Raji (cell line): Measurements from ENCODE around the gene GJB6.

Experiments used
- POLR2A ChIP-seq: IDR thresholded peaks from 2 replicates; pipeline ENCODE4 v1.6.1; 2011; ENCODE audit warnings: low read depth, low read length, control low read depth; ENCODE audit not compliant: insufficient read depth

The GJB6 gene

DNA sequence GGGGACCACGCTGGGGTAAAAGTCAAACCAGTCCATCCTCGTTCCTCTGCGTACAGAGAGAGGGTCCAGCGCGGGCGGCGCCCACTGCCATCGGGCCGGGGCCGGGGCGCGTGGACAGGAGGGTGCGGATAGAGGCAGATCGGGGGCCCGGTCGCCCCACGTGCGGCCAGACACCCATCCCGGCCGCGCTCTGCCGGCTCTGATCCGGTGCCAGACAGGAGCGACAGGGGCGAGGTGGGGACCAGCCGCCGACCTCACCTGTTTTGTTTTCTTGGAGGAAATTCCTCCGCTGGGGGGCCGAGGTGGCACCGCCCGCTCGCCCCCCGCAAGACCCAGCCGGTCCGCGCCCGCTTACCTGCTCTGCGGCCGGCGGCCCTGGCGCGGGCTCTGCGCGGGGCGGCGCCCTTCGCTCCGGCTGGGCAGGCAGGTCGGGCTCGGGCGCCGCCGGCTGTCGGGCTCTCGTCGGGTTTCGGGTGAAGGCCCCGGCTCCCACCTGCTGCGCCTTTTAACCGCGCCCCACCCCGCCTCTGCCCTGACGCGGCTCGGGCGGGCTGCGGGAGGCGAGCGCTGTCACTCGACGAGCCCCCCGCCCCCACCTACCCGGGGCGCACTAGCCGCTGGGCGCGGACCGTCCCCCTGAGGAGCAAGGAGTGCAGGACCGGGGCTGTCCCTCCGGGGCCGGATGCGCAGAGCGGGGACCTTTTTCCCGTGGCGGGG is at the start of gene GJB6:
Gene GJB6 (minus strand): TSS at position 481 of the 717 bp plus-strand sequence. CDS start 8,839 bp downstream, outside the sequence.
- no peak for TF ChIP-seq POLR2A

DNA sequence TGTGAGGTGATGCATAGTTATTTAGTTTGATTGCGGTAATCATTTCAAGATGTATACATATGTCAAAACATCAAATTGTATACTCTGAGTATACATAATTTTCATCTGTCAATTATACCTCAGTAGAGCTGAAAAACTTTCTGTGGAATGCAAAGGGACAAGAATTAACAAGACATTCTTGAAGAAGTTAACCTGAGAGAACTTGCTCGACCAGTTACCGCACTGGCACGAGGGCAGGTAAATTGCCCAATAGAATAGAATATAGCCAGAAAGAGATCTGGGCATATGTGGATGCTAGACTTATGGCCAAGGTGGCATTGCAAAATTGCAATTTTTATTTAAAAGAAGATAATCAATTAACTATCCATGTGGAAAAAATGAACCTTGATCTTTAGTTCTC is 42.3 kb upstream of the GJB6 start:
- no peak for TF ChIP-seq POLR2A

DNA sequence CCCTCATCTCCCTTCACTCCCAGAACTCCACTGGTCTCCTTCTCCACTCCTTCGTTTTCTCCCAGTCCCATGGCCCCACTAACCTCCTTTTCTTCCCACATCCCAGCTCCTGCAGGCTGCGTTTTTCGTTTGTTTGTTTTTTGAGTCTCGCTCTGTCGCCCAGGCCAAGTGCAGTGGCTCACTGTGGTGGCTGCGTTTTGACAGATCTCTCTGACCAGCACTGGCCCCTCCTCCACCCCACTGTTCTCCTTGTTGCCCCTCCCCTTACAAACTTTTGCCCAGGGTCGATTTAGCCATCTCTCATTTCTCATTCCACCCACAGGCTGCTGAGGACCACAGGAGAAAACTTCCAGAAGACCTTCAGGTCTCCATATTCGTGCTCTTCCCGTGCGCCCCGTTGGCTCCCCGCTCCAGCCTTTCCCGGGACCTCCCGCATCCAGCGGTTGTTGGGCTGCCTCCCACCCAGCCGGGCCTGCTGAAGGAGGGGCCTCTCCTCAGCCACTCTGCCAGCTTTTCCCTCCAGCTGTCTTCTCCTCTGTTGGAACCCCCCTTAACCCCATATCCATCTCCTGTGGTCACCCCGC is 40.6 kb upstream of the GJB6 start:
- no peak for TF ChIP-seq POLR2A

DNA sequence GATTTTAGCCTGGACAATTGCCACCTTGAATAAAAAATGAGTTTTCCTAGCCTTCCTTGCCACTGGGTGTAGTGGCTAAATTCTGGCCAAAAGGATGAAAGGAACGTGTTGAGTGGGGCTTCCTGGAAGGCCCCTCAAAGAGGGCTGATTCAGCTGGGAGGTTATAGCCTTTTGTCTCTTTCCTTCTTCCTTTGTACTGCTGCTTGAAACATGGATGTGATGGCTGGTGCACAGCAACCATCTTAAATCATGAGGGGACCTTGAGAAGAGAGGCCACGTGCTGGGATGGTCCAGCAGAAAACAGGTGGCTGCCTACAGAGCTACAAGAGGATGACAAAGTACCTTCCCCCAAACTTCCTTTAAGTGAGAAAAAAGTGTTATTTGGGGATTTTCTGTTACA is 40.0 kb upstream of the GJB6 start:
- no peak for TF ChIP-seq POLR2A

DNA sequence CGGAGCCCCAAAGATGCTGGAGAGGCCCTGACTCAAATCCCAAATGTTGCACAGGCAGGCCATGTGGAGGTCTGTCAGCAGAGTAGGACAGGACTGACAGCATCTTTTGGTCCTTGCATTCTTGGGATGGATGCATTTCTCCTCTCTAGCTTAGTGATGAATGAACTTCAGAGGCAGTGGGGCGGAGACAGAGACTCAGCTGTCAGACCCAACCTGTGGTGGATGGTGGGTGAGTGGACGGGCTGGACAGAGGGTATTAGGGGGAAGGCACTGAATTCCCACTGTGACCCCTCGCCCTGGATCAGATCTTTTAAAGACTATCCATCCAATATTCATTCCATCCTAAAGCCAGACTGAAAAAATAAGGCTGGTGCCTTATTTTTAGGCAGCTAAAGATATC is 39.3 kb upstream of the GJB6 start:
- TF ChIP-seq POLR2A = no peak

DNA sequence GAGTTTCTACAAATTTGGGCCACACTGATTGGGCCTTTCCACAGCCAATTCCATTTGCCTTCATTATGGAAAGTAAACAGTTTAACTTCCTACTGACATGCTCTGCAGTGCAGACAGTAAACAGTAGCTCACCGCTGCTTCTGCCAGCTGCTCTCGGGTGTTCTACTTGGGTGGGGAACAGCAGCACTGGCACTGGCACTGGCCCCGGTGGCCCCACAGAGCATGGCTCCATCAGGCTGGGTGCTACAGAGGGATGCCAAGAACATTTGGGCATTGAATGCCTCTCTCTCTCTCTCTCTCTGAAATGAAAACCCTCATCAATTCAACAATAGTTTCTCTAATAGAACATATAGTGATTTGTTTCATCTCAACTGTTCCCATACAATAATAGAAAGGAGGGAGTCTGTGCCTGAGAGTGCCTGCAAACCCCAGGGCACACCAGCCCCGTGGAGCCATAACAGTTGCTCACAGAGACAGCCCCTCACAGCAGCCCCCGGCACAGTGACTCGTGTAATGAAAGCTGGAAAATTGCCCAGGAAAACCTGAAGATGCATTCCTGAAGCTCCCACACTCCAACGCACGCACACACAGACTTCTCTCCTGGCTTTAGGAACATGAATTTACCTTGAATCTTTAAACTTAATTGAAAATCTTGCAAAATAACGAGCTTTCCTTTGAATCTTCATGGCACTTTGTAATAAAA is 38.2 kb upstream of the GJB6 start:
- TF ChIP-seq POLR2A = no peak

DNA sequence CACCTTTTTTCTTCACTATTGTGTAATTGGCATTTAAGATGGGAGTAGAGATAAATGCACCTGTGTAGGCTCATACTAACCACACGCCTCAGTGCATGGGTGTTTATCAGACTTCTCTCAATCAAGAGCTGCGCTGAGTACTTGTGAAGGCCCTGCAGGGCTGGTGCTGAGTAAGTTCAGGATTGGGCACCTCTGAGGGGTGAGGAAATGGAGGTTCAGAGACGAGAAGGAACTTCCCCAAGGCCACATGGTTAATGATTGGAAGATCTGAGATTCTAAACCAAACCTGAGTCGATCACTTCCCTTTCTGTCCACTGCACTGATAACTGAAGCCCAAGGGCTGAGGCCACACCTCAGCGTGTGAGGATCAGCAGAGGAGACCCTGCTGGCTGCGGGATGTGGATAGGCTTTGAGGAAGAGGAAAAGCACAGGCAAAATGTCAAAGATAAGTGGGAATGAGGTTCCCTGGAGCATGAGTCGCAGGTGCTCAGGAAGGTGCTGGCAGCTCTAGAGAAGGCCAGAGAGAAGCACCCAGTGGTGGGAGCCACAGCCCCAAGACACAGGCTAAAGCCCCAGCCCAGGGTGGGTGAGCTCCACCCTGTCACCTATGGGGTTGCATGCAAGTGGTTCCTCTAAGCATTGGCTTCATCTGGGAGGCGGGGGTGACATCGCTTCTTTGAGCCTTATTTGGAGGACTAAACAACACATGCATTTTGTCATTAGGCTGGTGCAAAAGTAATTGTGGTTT is 32.3 kb upstream of the GJB6 start:
- no peak for TF ChIP-seq POLR2A

DNA sequence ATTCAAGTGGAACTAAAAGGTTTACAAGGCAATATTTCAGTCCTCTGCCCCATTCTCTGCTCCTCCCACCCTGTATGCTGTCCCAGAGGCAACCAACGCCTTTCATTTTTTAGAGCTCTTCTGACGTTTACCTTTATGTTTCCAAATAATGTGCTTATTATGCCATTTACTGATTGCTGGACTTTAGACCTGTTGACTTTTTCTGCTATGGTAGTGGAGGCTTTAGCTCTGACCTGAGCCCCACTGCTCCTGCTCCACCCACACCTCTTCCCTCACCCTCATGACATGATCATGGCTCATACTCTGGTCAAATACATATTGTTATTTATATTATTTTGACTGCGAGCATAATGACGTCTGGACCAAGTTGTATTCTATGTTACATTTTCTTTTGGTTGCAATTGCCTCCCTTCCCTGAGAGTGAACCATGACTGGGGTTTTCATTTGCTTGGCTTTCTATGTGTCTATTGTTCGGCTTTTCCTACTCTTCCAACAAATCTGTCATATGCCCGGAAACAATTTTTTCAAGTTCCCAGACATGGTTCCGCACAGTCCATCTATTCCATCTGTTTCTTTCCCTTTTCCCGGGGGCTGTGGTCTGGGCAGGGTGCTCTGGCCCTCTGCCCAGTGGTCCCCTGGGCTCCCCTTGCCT is 31.4 kb upstream of the GJB6 start:
- no peak for TF ChIP-seq POLR2A

DNA sequence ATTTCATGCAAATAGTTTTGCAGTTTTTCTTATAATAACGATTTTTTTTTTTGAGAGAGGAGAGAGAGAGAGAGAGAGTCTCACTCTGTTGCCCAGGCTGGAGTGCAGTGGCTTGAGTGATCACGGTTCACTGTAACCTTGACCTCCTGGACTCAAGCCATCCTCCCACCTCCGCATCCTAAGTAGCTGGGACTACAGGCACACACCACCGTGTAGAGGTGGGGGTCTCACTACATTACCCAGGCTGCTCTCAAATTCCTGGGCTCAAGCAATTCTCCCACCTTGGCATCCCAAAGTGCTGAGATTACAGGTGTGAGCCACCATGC is 26.8 kb upstream of the GJB6 start:
- TF ChIP-seq POLR2A = no peak

DNA sequence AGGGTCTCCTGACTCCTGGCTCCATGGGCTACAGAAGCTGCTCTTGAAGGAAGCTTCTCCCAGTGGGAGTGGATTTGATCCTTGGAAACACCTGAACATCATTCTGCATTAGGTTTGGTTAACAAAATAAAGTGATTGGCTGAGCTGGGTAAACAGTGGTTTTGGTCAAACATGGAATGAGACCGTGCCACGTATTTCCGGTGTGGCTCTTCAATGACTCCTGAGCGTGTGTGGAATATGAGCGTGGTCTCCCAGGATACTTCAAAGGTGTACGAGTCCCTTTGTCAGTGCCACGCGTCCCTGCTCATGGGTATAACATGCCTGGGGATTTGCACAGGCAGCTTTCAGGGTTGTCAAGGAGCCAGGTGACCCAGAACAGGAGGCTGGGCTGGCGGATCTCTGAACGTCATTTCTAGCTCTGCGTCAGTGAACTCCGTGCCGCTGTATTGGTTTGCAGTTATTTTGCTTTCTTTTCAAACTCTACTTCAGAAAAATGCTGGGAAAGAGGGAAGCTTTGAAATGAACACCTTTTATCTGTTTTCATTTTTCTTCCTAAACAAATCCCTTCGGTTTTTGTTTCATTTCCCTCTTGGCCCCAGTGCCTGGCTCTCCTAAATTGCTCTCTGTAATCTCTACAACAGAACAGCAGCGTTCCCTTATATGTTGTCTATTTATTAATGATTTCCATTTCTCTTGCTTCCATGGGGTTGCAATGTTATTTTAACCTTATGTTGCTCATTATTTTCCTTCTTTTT is 26.3 kb upstream of the GJB6 start:
- TF ChIP-seq POLR2A = no peak

DNA sequence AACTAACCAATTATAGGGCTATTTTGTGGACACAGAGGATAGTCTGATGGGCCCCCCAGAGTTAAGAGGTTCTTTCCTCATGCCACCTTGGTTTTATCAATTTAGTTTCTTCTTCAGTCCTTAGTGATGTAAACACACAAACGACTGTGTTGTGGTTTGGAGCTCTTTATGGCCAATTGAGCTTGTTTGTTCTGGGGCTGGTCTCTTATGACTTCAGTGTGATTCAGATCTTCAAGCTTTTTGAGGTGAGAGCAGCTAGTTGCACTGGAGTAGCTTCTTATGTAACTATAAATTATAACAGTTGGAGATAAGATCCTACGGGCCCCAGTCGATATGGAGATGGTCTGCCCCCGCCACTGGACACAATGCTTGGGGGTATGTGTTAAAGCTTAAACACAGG is 22.0 kb upstream of the GJB6 start:
- TF ChIP-seq POLR2A = no peak

DNA sequence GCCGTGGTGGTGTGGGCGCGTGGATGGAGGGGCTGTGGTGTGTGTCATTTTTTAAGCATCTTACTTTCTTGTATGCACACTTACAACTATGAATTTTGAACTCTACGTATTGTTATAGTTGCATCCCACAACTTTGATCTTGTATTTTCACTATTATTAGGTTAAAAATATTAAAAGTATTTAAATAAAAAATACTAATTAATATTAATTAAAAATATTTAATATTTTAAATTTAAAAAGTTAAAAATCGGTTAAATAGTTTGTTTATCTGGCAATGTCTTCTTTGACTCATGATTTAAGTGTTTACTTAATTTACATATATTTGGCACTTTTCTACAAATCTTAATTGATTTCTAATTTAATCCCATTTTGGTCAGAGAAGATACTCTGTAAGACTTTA is 17.8 kb upstream of the GJB6 start:
- no peak for TF ChIP-seq POLR2A

DNA sequence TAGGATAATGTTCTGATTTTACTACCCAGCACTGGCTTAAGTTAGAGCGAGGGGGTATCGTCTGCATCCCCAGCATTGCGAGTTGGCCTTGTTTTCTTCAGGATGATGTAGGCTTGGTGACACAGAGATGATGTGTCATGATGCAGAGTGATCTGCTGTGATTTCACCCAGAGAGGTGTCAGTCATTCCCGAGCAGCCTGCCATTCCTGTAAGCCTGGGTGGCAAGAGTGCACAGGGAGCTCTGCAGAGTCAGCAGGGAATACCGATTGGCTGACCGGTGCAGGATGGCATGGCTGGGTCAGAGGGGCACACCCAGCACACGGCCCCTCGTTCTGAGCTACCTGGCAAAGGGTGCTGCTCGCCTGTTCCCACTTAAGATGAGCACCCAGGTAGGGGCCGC is 15.8 kb upstream of the GJB6 start:
- TF ChIP-seq POLR2A = no peak

DNA sequence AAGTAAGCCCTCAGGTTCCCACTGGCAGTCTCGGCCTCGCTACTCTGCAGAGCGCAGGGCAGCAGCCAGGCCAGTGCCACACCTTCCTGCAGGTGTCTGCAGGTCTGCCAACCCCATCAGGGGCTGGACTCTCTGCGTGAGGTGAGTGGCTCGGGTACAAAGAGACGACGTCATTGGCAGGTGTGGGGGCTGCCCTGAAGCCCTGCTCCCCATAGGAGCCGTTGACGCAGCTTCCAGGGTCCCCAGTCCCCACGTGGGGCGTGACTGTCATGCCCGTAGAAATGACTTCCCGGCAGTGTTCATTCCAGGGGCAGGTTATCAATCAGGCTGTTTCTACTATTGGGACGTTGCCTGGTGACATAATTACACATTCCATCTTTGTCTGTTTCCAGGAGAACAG is 15.3 kb upstream of the GJB6 start:
- no peak for TF ChIP-seq POLR2A

DNA sequence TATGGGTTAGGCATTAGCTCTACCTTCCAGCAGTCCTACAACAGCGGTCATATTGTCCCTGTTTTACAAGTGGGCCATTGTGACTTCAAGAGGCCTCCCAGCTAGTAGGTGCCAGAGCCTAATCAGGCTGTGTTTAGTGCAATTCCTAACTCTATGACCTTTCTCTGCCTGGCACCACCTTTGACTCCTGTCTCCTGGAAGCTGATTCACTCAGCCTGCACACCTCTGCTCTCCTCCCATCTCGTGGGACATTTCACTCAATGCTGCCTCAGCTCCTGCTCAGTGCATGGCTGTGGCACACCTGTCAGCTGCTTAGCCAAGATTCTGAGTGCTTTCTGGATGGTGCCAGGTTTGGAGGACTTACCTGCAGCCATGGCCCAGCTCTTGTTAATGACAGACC is 9.5 kb upstream of the GJB6 start:
- no peak for TF ChIP-seq POLR2A
